ENCODE results near the gene NOXA1. TPM values are rescaled to one million over a fixed set of nuclear protein-coding genes. Genes with fewer than 3 reads are reported as not detected.

NOXA1 gene
- total and polyA plus RNA-seq, 2 of the 8 experiments (the other 6 are each of a cell fraction or from before 2014, with no cell fraction given): 0.34 to 0.91 TPM

DNA sequence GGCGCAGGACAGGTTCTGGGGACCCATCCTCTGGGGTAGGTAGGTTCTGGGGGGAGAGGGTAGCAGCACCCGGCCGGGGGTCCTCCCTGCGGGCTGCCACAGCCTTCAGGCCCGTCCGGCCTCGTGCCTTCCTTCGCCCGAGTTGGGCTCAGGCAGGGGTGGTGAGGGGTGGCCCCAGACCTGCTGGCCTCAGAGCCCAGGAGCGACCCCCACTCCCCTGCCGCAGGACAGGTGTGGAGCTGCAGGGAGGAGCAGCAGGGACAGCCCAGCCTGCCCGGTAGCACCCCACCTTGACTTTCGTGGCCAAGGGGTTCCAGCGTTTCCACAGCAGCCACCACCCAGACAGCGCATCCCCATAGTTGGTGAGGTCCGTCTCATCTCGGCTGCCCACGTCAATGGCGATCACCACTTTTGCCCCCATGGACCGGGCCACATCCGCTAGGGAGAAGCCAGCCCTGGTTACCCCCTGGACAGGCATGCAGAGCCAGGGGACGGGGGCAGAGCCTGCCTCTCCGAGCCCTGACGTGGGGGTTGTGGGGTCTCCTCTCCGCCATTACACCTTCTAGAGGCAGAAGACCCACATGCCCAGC lies 39.3 kb downstream of the NOXA1 start:
- H3K4me3 ChIP-seq (ENCODE audit: extremely low read depth in 1 of 4, insufficient read depth in 2 of 4, low read depth in 3 of 4, low read length in 4 of 4): peak overlapping the region in 1 of 4 experiments; percentile 51; a peak in 1 of 8 replicates
- no peak overlapping the region for H2BK12ac ChIP-seq (ENCODE audit: low read depth, low read length)
- H2AK5ac ChIP-seq (ENCODE audit: low read depth, low read length): no peak overlapping the region
- 89% methylated on average over 18 of the region's 25 CpGs; no CpG with 5 or more reads in 1 of the 2 experiments for WGBS, 2 experiments (ENCODE audit: extremely low coverage in 1 of 2, insufficient coverage in 1 of 2, insufficient read length in 1 of 2, insufficient replicate concordance in 2 of 2, low coverage in 1 of 2, low lambda C conversion rate in 2 of 2, missing lambda C conversion rate in 1 of 2)
- no peaks in the 10 kb centered on the region; a peak in 1 of 4 replicates for H3K9me3 ChIP-seq (ENCODE audit: insufficient read depth in 2 of 2, low read depth in 1 of 2, low read length in 1 of 2)
- H3K79me2 ChIP-seq (ENCODE audit: control insufficient read depth in 1 of 2, insufficient read depth in 2 of 2, low read length in 2 of 2): no peaks in the 10 kb centered on the region; a peak in 1 of 4 replicates
- H3K4ac ChIP-seq (replicated peaks; ENCODE audit: insufficient read length, low read depth, low read length): no peak overlapping the region
- no peak overlapping the region for H2AFZ ChIP-seq (ENCODE audit: low read length)
- peaks cover 8% of the 10 kb centered on the region; the same call in 1 of the 2 replicates for H3K23me2 ChIP-seq (ENCODE audit: low read depth, low read length)
- CTCF ChIA-PET (ENCODE audit: partially characterized antibody): interaction anchor here (1.0 to 1.4 kb wide), 5 partner anchors 9 to 19 kb away, joined by 3 to 6 read pairs (median 3); no protein-coding TSS in a partner anchor
- H3K18ac ChIP-seq (ENCODE audit: extremely low read depth, low read length): no peak overlapping the region
- H3K4me1 ChIP-seq (replicated peaks in 1 of 4; ENCODE audit: control insufficient read depth in 3 of 4, insufficient read depth in 4 of 4, low read length in 3 of 4): peaks cover 0 to 18% (median 8%) of the 10 kb centered on the region in 4 experiments; a peak in 6 of 7 replicates
- H2BK120ac ChIP-seq (replicated peaks; ENCODE audit: low read depth, low read length): no peak overlapping the region
- H3K36me3 ChIP-seq (ENCODE audit: control insufficient read depth in 2 of 4, insufficient read depth in 4 of 4, low read length in 3 of 4): no peaks in the 10 kb centered on the region
- no peak overlapping the region for H2BK20ac ChIP-seq (ENCODE audit: low read length)
- no peak overlapping the region for H3K14ac ChIP-seq (ENCODE audit: insufficient read length)
- H4K5ac ChIP-seq (ENCODE audit: insufficient read length, low read depth, low read length): no peak overlapping the region
- H3K79me1 ChIP-seq (ENCODE audit: low read depth, low read length): peaks cover 3% of the 10 kb centered on the region; the same call in 1 of the 2 replicates
- H2BK15ac ChIP-seq (ENCODE audit: low read length): no peak overlapping the region
- POLR2A ChIA-PET (ENCODE audit: partially characterized antibody): interaction anchor here (2.0 kb wide), 1 partner anchor 9 kb away, joined by 6 read pairs; no protein-coding TSS in a partner anchor
- DNase-seq (ENCODE audit: low read depth in 1 of 2, low spot score in 2 of 2): no peak
- peaks cover 0 to 19% (median 13%) of the 10 kb centered on the region in 4 experiments; a peak in 5 of 7 replicates for H3K27me3 ChIP-seq (replicated peaks in 1 of 4; ENCODE audit: control insufficient read depth in 3 of 4, extremely low read depth in 1 of 4, insufficient read depth in 3 of 4, low read length in 3 of 4)
- H3K23ac ChIP-seq (ENCODE audit: insufficient read length): no peak overlapping the region
- no peak for FAIRE-seq
- H3K27ac ChIP-seq (ENCODE audit: low read depth, low read length): no peak overlapping the region
- no peak overlapping the region; the same call in 1 of the 2 replicates for H4K8ac ChIP-seq (ENCODE audit: extremely low read depth, insufficient read depth, low read length)
- peak overlapping the region; percentile 44 to 56; a peak in 3 of 4 replicates for H3K4me2 ChIP-seq (ENCODE audit: insufficient read depth in 1 of 2, low read depth in 2 of 2, low read length in 2 of 2)
- H4K20me1 ChIP-seq (replicated peaks in 1 of 2; ENCODE audit: control insufficient read depth in 1 of 2, insufficient read depth in 2 of 2, low read length in 2 of 2): peaks cover 0 to 10% of the 10 kb centered on the region in 2 experiments
- no peak overlapping the region for H4K91ac ChIP-seq (replicated peaks; ENCODE audit: insufficient read length, low read length)
- H3K9ac ChIP-seq (replicated peaks in 1 of 4; ENCODE audit: extremely low read depth in 1 of 4, low read depth in 3 of 4, low read length in 3 of 4): no peak overlapping the region
- no peak overlapping the region for H3K56ac ChIP-seq (replicated peaks; ENCODE audit: insufficient read length, low read depth, low read length)
- no peak overlapping the region for H2BK5ac ChIP-seq (ENCODE audit: low read depth, low read length)
- TF ChIP-seq MAFK (IDR thresholded peaks at IDR 0.05; ENCODE audit: low read depth, low read length) (no peak), CHD2 (IDR thresholded peaks at IDR 0.05; ENCODE audit: low read length) (no peak), GABPA (IDR thresholded peaks at IDR 0.05; ENCODE audit: borderline replicate concordance, insufficient read depth, low read length) (no peak), SIN3A (conservative IDR thresholded peaks at IDR 0.05 in 1 of 2, IDR thresholded peaks at IDR 0.05 in 1 of 2; ENCODE audit: low read depth in 1 of 2, low read length in 2 of 2) (no peak), BRCA1 (IDR thresholded peaks at IDR 0.05; ENCODE audit: low read depth, low read length) (no peak)
- TF ChIP-seq, protein P1, sequence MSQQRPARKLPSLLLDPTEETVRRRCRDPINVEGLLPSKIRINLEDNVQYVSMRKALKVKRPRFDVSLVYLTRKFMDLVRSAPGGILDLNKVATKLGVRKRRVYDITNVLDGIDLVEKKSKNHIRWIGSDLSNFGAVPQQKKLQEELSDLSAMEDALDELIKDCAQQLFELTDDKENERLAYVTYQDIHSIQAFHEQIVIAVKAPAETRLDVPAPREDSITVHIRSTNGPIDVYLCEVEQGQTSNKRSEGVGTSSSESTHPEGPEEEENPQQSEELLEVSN (IDR thresholded peaks at IDR 0.05): no peak
- TF ChIP-seq, protein P2, sequence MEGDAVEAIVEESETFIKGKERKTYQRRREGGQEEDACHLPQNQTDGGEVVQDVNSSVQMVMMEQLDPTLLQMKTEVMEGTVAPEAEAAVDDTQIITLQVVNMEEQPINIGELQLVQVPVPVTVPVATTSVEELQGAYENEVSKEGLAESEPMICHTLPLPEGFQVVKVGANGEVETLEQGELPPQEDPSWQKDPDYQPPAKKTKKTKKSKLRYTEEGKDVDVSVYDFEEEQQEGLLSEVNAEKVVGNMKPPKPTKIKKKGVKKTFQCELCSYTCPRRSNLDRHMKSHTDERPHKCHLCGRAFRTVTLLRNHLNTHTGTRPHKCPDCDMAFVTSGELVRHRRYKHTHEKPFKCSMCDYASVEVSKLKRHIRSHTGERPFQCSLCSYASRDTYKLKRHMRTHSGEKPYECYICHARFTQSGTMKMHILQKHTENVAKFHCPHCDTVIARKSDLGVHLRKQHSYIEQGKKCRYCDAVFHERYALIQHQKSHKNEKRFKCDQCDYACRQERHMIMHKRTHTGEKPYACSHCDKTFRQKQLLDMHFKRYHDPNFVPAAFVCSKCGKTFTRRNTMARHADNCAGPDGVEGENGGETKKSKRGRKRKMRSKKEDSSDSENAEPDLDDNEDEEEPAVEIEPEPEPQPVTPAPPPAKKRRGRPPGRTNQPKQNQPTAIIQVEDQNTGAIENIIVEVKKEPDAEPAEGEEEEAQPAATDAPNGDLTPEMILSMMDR (IDR thresholded peaks at IDR 0.05; ENCODE audit: control extremely low read depth in 1 of 3, insufficient read depth in 1 of 3, low read depth in 1 of 3, low read length in 3 of 3): no peak
- TF ChIP-seq, protein P3, sequence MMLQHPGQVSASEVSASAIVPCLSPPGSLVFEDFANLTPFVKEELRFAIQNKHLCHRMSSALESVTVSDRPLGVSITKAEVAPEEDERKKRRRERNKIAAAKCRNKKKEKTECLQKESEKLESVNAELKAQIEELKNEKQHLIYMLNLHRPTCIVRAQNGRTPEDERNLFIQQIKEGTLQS (IDR thresholded peaks at IDR 0.05; ENCODE audit: insufficient read depth, low read depth, low read length): no peak
